IPS-11a (cell line): ENCODE measurements around the gene RPRD1B.

Source experiments
- H3K4me3 ChIP-seq: one replicate; pipeline ENCODE4 v1.5.1; 2013; ENCODE audit warnings: low read depth, low read length, control low read depth

RPRD1B gene

GRCh38 chr20:38117205-38117604 lies 83.7 kb downstream of the RPRD1B start:
- H3K4me3 ChIP-seq: no peak overlapping the region

DNA sequence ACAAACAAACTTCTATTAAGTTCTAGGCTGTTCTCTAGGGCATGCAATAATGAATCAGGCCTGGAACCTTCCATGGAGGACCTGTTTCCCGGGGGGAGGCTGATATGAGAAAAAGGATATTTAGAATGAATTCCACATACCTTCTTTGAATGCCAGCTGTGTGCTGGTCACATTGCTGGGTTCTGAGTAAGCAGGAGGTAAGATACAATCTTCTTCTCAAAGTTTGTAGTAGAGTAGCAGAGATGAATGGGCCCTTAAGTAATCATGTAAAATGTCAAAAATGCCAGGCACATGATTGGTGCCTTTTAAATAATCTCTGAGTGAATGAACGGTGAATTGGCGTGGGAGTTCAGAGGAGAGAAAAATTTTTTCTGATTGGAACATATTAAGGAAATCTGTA lies 84.1 kb downstream of the RPRD1B start:
- H3K4me3 ChIP-seq: no peak overlapping the region

- H3K4me3 ChIP-seq: no peak overlapping the region
These were observed 85.9 kb downstream of the RPRD1B start for GRCh38 chr20:38119446-38119845.

- H3K4me3 ChIP-seq: no peak overlapping the region
These were observed 87.1 kb downstream of the RPRD1B start for GRCh38 chr20:38120625-38120988.

DNA sequence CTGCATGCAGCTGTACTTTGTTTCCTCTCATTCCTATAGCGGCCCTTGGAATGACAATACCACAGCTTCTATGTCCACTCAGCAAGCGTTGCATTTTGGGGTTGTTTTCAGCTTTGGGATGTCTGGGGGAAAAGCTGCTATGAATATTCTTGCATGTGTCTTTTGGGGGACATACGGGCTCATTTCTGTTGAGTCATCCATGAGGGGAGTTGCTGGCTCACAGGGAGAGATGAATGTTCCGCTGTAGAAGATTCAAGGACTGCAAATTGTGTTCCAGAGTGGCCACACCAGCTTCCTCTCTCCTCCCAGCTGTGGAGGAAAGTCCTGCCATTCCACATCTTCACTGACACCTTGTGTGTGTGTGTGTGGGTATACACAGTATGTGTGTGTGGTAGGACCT lies 88.2 kb downstream of the RPRD1B start:
- H3K4me3 ChIP-seq: no peak overlapping the region

- H3K4me3 ChIP-seq: no peak overlapping the region
These were observed 89.6 kb downstream of the RPRD1B start for GRCh38 chr20:38123021-38123587.

- H3K4me3 ChIP-seq: no peak overlapping the region
These were observed 91.9 kb downstream of the RPRD1B start for GRCh38 chr20:38125157-38126056.

DNA sequence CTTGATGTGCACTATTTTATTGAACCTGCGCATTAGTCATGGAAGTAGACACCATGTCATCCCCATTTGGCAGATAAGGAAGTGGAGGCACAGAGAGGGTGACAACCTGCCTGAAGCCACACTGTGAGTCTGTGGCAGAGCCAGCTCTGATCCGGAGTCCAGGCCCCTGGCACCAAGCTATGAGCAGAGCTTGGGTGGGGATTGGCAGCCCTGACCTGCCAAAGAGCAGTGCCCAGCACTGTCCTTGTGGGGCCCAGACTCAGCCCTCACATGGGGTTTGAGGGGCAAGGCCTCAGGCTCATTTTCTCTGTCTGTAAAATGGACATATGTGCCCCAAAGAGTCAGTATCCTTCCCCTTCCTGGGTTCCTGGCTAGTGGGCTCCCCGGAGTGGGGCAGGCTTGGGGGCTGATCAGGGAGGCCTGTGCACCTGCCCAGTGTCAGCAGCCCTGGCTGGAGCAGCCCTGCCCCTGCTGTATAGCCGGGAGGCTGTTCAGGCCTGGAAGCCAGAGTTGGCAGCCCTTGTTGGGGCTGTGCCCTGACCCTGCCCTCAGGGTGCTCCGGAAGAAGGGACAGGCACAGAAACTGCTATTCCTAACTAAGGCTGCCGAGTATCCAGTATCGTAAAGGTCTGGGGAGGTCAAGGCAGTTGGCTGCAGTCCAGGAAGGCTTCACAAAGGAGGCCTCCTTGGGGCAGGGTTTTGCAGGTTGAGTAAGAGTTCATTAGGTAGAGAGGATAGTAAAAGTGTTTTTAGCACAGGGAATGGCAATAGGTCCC lies 92.8 kb downstream of the RPRD1B start:
- H3K4me3 ChIP-seq: no peak overlapping the region

GRCh38 chr20:38126932-38127621 lies 93.5 kb downstream of the RPRD1B start:
- H3K4me3 ChIP-seq: no peak overlapping the region

DNA sequence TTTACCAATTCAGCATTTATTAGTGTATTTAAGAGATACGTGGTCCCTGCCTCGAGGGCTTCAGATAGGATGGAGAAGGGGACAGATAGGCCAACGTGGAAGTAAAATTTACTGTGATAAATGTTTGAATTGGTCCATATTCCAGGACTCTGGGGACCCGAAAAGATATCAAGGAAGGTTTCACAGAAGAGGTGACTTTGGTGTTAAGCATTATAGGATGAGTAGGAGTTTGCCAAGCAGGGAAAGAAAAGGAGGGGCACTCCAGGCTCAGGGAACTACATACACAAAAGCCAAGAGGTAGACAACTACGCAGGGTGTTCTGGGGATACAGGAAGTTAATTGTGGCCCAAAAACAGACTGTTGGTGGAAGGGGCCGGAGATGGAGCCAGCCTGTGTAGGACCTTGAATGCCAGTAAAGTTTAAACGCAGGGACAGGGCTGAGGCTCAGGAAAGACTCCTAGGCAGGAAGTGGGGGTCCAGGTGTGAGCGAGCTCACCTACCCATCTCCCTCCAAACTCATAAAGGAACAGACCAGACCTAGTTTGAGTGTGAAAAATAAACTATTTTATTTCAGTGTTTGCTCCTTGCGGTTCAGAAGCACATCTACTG lies 94.5 kb downstream of the RPRD1B start:
- H3K4me3 ChIP-seq: no peak overlapping the region

- H3K4me3 ChIP-seq: no peak overlapping the region
These were observed 95.1 kb downstream of the RPRD1B start for GRCh38 chr20:38128691-38129090.

DNA sequence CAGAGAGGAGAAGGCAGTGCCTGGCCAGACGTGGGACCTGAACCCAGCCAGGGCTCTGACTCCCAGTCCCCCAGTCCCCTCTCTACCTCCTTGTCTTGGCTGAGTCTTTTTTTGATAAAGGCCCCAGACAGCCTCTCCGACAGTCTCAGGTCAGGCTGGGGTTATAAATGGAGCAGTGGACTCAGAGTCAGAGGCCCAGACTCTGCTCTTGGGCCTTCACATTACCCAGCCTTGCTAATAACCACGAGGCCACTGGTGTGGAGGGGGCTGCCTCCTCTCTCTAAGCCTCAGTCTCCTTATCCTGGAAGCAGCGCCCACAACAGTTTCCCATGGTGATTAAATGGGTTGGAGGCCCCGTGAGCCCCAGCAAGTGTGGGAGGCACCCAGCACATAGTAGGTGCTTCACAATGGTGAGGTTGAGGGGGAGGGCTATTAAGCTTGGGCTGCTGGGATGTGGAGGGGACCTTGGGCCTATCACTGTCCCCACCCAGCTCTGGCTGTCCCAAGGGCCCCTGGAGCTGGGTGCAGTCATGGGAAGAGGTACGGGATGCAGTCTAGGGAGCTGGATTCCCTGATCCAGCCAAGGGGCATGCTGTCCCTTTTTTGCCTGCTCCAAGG lies 95.8 kb downstream of the RPRD1B start:
- H3K4me3 ChIP-seq: no peak overlapping the region

GRCh38 chr20:38129893-38130609 lies 96.5 kb downstream of the RPRD1B start:
- no peak overlapping the region for H3K4me3 ChIP-seq

DNA sequence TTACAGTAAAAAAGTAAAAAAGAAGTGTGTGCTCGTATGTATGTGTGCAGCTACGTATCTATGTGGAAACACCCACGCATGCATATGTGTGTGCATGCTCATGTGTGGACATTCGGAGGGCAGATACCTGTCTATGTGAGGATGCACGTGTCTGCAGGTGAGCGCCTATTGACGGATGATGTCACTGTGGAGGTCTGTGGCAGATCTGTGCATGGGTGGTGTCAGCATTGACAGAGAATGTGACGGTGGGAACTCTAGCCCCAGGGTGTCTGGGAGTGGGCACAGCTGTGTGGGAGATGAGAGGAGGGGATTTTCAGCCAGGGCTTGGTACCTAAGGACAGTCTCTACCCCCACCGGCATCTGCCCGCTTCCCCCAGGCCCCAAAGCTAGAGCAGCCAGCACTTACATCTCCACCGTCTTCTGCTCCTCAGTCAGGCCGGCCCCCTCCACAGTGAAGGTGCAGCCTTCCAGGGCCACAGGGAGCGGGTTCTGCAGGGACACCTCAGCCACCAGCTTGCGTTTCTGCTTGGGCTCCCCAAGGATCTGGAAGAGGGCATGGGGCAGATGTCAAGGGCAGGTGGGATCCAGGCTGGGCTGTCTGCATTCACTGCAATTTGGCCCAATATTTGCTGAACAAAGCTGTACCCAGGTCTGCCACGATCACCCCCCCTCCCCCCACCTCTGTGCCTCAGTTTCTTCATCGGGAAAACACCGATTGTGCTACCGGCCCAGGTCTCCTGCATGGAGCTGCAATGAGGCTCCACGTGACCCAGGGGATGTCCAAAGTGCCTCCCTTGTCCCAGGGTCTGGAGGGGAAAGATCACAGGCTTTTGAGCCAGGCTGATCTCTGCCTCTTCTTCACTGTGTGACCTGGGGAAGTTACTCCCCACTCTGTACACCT lies 97.4 kb downstream of the RPRD1B start:
- H3K4me3 ChIP-seq: no peak overlapping the region

- H3K4me3 ChIP-seq: no peak overlapping the region
These were observed 98.1 kb downstream of the RPRD1B start for GRCh38 chr20:38131588-38132121.

DNA sequence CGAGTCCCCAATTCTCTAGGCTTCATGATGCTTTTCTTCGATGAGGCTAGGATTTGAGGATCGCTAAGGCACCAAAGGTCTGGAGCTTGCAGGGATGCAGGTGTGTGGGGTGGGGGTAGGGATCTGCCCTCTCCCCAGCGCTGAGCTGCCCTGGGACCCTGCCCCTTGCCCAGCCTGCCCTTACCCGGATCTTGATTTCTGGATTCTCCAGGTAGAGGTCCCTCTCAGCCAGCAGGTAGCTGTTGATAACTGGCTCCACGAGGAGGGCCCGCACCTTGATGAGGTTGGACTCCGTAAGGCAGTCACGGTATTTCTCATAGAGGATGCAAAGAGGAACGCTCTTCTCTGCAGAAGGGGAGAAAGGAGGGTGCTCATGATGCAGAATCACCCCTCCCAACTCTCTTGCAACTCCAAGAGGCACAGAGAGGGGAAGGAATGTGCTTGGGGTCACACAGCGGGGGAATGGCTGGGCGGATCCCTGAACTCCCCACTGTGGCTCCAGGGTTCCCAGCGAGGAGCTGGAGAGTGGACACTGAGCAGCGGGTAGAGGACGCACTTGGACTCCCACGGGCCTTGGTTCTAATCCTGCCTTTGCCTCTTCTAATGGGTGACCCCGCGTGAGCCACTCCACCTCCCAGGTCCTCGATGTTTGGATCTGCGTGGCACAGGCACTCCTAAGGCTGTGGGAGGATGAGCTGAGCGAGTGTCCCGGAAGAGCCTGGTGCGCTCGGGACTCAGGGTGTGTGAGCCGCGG lies 98.8 kb downstream of the RPRD1B start:
- no peak overlapping the region for H3K4me3 ChIP-seq

DNA sequence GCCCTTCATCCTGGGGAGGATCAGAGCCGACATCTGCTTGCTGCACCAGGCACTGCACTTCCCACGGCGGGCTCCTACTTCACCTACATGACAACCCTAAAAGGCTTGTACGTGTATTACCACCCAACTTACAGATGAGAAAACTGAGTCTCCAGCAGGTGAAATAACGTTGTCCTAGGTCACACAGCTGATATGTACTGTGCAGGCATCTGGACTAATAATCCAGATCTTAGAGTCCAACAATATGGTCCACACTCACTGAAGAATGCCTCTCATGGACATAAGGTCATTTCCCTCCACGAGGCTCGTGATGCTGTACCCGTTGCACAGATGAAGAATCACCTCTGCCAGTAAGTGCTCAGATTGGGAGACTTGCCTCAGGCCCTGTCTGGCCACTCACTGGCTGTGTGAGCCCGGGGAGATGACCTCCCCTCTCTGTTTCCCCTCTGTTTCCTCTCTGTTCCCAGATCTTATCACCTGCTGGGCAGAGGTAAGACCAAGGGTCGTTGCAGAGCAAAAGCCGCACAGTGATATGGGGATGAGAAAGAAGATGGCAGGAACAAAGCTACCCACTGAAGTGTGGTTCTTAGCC lies 99.5 kb downstream of the RPRD1B start:
- H3K4me3 ChIP-seq: no peak overlapping the region
